Neural cell (in vitro differentiated cells): ENCODE results near the gene CPSF4L. TPM values are rescaled to one million over a fixed set of nuclear protein-coding genes. Genes with fewer than 3 reads are reported as not detected.

Source experiments
- H2AFZ ChIP-seq: fragments of 200-600, 300-800 bp; sonication (generic), shearing (Covaris generic); 2 replicates; pipeline ENCODE4 v1.6.0; 2014; ENCODE audit warnings: low read depth, mild to moderate bottlenecking, antibody characterized with exemption, low read length, moderate library complexity
- H3F3A ChIP-seq: fragments of 200-600 bp; shearing (Covaris generic); 2 replicates; pipeline ENCODE4 v1.6.1; 2016; ENCODE audit warnings: mild to moderate bottlenecking, moderate library complexity, mixed read lengths, antibody characterized with exemption, low read length; ENCODE audit not compliant: insufficient read depth, poor library complexity, severe bottlenecking
- H3K27ac ChIP-seq: fragments of 200-600, 300-800 bp; sonication (generic), shearing (Covaris generic); 2 replicates; pipeline ENCODE4 v1.5.1; 2014; ENCODE audit warnings: mild to moderate bottlenecking, low read length, moderate library complexity
- H3K27me3 ChIP-seq: fragments of 300-800, 200-600 bp; sonication (generic), shearing (Covaris generic); 2 replicates; pipeline ENCODE4 v1.6.0; 2014; ENCODE audit warnings: mild to moderate bottlenecking, low read depth, low read length, moderate library complexity; ENCODE audit not compliant: insufficient read depth
- H3K36me3 ChIP-seq: fragments of 300-800, 200-600 bp; sonication (generic), shearing (Covaris generic); 2 replicates; pipeline ENCODE4 v1.5.1; 2014; ENCODE audit warnings: mild to moderate bottlenecking, antibody characterized with exemption, low read length, moderate library complexity; ENCODE audit not compliant: insufficient read depth
- H3K4me2 ChIP-seq: fragments of 300-800, 200-600 bp; sonication (generic), shearing (Covaris generic); 2 replicates; pipeline ENCODE4 v1.6.0; 2014; ENCODE audit warnings: mild to moderate bottlenecking, low read length
- H3K4me3 ChIP-seq: fragments of 300-800, 200-600 bp; sonication (generic), shearing (Covaris generic); 2 replicates; pipeline ENCODE4 v1.5.1; 2014; ENCODE audit warnings: mild to moderate bottlenecking, low read length, moderate library complexity
- H3K79me2 ChIP-seq: fragments of 200-600 bp; shearing (Covaris generic); replicated peaks from 2 replicates; pipeline ENCODE4 v1.6.0; 2014; ENCODE audit warnings: mild to moderate bottlenecking, low read length, moderate library complexity; ENCODE audit not compliant: insufficient read depth
- H3K9ac ChIP-seq: fragments of 300-800, 200-600 bp; sonication (generic), shearing (Covaris generic); 2 replicates; pipeline ENCODE4 v1.6.1; 2016; ENCODE audit warnings: mild to moderate bottlenecking, low read length, mixed read lengths
- H3K9me2 ChIP-seq: fragments of 200-600 bp; shearing (Covaris generic); 2 replicates; pipeline ENCODE4 v1.6.1; 2016; ENCODE audit warnings: mild to moderate bottlenecking, low read length, mixed read lengths; ENCODE audit not compliant: insufficient read depth
- H3K9me3 ChIP-seq: fragments of 200-600, 300-800 bp; sonication (generic), shearing (Covaris generic); 2 replicates; pipeline ENCODE4 v1.6.1; 2016; ENCODE audit warnings: mild to moderate bottlenecking, mixed run types, low read length, moderate library complexity, mixed read lengths
- H4K20me1 ChIP-seq: fragments of 200-600 bp; shearing (Covaris generic); 2 replicates; pipeline ENCODE4 v1.6.1; 2016; ENCODE audit warnings: mild to moderate bottlenecking, mixed run types; ENCODE audit not compliant: insufficient read depth
- EP300 ChIP-seq: fragments of 450-650 bp; conservative IDR thresholded peaks from 2 replicates; pipeline ENCODE4 v1.6.1; 2014; ENCODE audit warnings: antibody characterized with exemption, mild to moderate bottlenecking, moderate library complexity; ENCODE audit not compliant: poor library complexity, severe bottlenecking
- EZH2 ChIP-seq: fragments of 200-600, 300-800 bp; shearing (Covaris generic), sonication (generic); IDR thresholded peaks from 2 replicates; pipeline ENCODE4 v1.6.1; 2014; ENCODE audit warnings: antibody characterized with exemption, low read length, borderline replicate concordance, mild to moderate bottlenecking; ENCODE audit not compliant: insufficient read depth, poor library complexity, severe bottlenecking
- MXI1 ChIP-seq: fragments of 450-650 bp; conservative IDR thresholded peaks from 2 replicates; pipeline ENCODE4 v1.6.1; 2014; ENCODE audit warnings: antibody characterized with exemption, mild to moderate bottlenecking; ENCODE audit not compliant: poor library complexity, severe bottlenecking
- POLR2AphosphoS5 ChIP-seq: IDR thresholded peaks from 2 replicates; pipeline ENCODE4 v1.6.1; 2012
- RAD21 ChIP-seq: fragments of 450-650 bp; conservative IDR thresholded peaks from 2 replicates; pipeline ENCODE4 v1.6.1; 2014; ENCODE audit warnings: antibody characterized with exemption, mild to moderate bottlenecking, moderate library complexity
- SMC3 ChIP-seq: fragments of 450-650 bp; conservative IDR thresholded peaks from 2 replicates; pipeline ENCODE4 v1.6.1; 2014; ENCODE audit warnings: antibody characterized with exemption, mild to moderate bottlenecking, moderate library complexity; ENCODE audit not compliant: poor library complexity
- TAF1 ChIP-seq: IDR thresholded peaks from 2 replicates; pipeline ENCODE4 v1.6.1; 2012; ENCODE audit warnings: low read depth
- polyA plus RNA-seq: library from polyadenylated mRNA; depleted of rRNA; stranded (reverse); fragments of >200 nt; gene quantifications from 2 replicates; pipeline ENCODE4 v1.2.3, GENCODE V29; 2014
- TF ChIP-seq, protein P1 (sequence below): fragments of 450-650 bp; IDR thresholded peaks from 2 replicates; pipeline ENCODE4 v1.5.1; 2014; ENCODE audit warnings: antibody characterized with exemption, mild to moderate bottlenecking, moderate library complexity; ENCODE audit not compliant: poor library complexity, severe bottlenecking
- TF ChIP-seq, protein P2 (sequence below): IDR thresholded peaks from 2 replicates; pipeline ENCODE4 v1.6.1; 2012; ENCODE audit warnings: borderline replicate concordance

Gene CPSF4L
- polyA plus RNA-seq, 1 donor from 2014 or later: not detected

DNA sequence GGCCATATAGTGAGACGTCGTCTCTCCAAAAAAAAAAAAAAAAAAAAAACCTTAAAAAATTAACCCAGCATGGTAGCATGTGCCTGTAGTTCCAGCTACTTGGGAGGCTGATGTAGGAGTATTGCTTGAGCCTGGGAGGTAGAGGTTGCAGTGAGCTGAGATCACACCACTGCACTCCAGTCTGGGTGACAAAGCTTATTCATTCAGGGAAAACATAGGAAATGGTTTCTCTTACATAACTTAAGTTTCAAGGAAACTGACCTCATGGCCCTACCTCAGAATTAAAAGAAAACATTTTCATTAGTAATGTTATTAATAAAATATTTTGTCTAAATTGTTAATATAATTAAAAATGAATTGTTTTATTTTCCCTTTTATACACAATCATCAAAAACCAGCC is 37.4 kb downstream of the CPSF4L start:
- no peak overlapping the region for H2AFZ ChIP-seq
- TF ChIP-seq POLR2AphosphoS5: no peak
- no peak for TF ChIP-seq TAF1
- TF ChIP-seq, protein P1, sequence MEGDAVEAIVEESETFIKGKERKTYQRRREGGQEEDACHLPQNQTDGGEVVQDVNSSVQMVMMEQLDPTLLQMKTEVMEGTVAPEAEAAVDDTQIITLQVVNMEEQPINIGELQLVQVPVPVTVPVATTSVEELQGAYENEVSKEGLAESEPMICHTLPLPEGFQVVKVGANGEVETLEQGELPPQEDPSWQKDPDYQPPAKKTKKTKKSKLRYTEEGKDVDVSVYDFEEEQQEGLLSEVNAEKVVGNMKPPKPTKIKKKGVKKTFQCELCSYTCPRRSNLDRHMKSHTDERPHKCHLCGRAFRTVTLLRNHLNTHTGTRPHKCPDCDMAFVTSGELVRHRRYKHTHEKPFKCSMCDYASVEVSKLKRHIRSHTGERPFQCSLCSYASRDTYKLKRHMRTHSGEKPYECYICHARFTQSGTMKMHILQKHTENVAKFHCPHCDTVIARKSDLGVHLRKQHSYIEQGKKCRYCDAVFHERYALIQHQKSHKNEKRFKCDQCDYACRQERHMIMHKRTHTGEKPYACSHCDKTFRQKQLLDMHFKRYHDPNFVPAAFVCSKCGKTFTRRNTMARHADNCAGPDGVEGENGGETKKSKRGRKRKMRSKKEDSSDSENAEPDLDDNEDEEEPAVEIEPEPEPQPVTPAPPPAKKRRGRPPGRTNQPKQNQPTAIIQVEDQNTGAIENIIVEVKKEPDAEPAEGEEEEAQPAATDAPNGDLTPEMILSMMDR: no peak
- TF ChIP-seq, protein P2, sequence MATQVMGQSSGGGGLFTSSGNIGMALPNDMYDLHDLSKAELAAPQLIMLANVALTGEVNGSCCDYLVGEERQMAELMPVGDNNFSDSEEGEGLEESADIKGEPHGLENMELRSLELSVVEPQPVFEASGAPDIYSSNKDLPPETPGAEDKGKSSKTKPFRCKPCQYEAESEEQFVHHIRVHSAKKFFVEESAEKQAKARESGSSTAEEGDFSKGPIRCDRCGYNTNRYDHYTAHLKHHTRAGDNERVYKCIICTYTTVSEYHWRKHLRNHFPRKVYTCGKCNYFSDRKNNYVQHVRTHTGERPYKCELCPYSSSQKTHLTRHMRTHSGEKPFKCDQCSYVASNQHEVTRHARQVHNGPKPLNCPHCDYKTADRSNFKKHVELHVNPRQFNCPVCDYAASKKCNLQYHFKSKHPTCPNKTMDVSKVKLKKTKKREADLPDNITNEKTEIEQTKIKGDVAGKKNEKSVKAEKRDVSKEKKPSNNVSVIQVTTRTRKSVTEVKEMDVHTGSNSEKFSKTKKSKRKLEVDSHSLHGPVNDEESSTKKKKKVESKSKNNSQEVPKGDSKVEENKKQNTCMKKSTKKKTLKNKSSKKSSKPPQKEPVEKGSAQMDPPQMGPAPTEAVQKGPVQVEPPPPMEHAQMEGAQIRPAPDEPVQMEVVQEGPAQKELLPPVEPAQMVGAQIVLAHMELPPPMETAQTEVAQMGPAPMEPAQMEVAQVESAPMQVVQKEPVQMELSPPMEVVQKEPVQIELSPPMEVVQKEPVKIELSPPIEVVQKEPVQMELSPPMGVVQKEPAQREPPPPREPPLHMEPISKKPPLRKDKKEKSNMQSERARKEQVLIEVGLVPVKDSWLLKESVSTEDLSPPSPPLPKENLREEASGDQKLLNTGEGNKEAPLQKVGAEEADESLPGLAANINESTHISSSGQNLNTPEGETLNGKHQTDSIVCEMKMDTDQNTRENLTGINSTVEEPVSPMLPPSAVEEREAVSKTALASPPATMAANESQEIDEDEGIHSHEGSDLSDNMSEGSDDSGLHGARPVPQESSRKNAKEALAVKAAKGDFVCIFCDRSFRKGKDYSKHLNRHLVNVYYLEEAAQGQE: no peak
- no peak for TF ChIP-seq EP300
- TF ChIP-seq EZH2: no peak
- no peak for TF ChIP-seq RAD21
- TF ChIP-seq SMC3: no peak
- no peak for TF ChIP-seq MXI1

DNA sequence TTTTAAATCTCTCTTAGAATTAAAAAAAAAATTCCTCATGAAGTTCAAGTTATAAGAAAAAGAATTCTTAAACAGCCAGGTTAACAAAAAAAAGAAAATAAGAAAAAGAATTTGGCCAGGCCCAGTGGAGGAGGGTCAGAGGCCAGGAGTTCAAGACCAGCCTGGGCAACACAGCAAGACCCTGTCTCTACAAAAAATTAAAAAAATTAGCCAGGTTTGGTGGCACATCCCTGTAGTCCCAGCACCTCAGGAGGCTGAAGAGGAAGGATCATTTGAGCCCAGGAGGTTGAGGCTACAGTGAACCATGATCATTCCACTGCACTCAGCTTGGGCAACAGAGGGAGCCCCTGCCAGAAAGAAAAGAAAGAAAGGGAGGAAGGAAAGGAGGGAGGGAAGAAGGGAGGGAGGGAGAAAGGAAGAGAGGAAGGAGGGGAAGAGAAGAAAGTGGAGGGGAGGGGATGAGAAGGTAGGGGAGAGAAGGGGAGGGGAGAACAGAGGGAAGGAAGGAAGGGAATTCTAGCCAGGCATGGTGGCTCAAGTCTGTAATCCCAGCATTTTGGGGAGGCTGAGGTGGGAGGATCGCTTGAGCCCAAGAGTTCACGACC is 38.0 kb downstream of the CPSF4L start:
- Histone ChIP-seq H3K4me2 (no peak overlapping the region), H3K27ac (no peak overlapping the region), H4K20me1 (no peaks in the 10 kb centered on the region), H3K4me3 (no peak overlapping the region), H3K27me3 (no peaks in the 10 kb centered on the region), H3K9me2 (no peaks in the 10 kb centered on the region), H3K9me3 (no peaks in the 10 kb centered on the region), H3F3A (no peaks in the 10 kb centered on the region), H3K9ac (no peak overlapping the region), H3K79me2 (peaks cover 8% of the 10 kb centered on the region), H2AFZ (no peak overlapping the region), H3K36me3 (no peaks in the 10 kb centered on the region)
- TF ChIP-seq, protein P2: no peak
- TF ChIP-seq TAF1 (no peak), RAD21 (no peak), POLR2AphosphoS5 (no peak), EZH2 (no peak), MXI1 (no peak)
- TF ChIP-seq, protein P1: no peak

More for the DNA sequence above, 37.4 kb downstream of the CPSF4L start:
- Histone ChIP-seq H3F3A (no peaks in the 10 kb centered on the region), H4K20me1 (no peaks in the 10 kb centered on the region), H3K4me3 (no peak overlapping the region), H3K9me3 (no peaks in the 10 kb centered on the region), H3K36me3 (no peaks in the 10 kb centered on the region), H3K9me2 (no peaks in the 10 kb centered on the region), H3K27me3 (no peaks in the 10 kb centered on the region), H3K4me2 (no peak overlapping the region), H3K9ac (no peak overlapping the region), H3K27ac (no peak overlapping the region), H3K79me2 (peaks cover 13% of the 10 kb centered on the region)
